Measurements from ENCODE around the gene MT1A.

The MT1A gene

GRCh38 chr16:56688762-56689161, 50.3 kb downstream of the MT1A start:
- peak overlapping the region in 3 of 21 experiments; percentile 10 to 44 (median 29) for H3K27ac ChIP-seq
- no peak overlapping the region for H3K4me3 ChIP-seq

DNA sequence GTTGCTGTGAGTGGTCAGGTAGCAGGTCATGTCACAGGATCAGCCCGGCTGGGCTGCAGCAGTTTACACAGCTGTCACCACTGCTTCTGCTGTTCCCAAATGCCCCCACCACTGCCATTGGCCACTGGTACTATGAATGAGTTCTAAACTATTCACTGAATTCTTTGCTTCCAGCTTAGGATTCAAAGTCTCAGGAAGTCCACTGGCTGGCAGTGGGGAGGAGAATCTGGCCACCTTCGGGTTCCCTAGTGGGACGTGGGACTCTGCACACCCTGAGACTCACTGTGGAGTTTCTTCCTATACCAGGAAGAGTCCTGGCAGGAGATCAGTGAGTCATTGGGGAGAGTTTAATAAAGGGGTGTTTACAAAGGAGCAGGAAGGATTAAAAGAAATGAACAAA, 50.7 kb downstream of the MT1A start:
- Histone ChIP-seq H3K4me3 (no peak overlapping the region), H3K27ac (peak overlapping the region in 3 of 21 experiments; percentile 0 to 29 (median 10))

Data from skin epidermis (tissue), 12 donors.